GM21447 (cell line): ENCODE data around the gene TOX2.

Experiments used
- ATAC-seq: cut with Tn5 transposase; IDR thresholded peaks from one replicate; pipeline ENCODE4 v1.9.1; 2021; ENCODE audit not compliant: unreplicated experiment

The TOX2 gene

DNA sequence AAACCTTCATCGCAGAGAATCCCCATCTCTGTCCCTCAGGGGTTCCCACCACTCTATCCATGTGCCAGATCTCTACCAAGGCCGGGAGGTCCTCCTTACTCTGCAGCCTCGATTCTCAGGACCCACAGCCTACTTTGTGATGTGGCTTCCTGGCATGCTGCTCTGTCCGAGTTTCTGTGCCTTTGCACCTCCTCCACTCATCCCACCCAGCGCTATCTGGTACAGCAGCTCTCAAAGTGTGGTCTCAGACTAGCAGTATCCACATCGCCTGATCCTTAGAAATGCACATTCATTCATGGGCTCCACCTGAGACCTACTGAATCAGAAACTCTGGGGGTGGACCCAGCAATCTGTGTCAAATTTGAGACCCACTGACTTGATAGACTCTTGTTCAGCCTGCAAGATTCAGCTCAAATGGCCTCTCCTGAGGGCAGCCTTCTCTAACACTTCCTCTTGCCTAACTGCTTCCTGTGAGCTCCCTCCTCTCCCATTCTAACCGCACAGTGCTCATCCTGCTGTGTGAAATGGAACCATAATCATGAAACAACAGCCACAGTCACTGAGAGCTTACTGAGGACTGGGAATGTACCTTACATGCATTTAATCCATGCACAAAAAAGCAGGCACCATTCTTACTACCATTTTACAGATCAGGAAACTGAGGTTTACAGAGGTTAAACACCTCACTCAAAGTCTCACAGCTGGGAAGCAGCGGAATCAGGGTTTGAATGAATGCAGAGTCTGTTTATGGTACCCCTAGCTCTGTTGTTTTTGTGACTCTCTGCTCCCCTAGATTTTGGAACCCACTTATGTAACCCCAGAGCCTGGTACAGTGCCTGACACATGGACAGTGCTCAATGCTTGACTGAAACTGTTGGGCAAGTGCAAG is 202.9 kb downstream of the TOX2 start:
- no peak for ATAC-seq

- ATAC-seq = no peak
Observed at GRCh38 chr20:44118185-44119033, 203.8 kb downstream of the TOX2 start.
